ENCODE measurements around the gene PLEK. TPM values are rescaled to one million over a fixed set of nuclear protein-coding genes. Genes with fewer than 3 reads are reported as not detected.

PLEK gene
- total RNA-seq, 1 donor = 0.36 TPM

DNA sequence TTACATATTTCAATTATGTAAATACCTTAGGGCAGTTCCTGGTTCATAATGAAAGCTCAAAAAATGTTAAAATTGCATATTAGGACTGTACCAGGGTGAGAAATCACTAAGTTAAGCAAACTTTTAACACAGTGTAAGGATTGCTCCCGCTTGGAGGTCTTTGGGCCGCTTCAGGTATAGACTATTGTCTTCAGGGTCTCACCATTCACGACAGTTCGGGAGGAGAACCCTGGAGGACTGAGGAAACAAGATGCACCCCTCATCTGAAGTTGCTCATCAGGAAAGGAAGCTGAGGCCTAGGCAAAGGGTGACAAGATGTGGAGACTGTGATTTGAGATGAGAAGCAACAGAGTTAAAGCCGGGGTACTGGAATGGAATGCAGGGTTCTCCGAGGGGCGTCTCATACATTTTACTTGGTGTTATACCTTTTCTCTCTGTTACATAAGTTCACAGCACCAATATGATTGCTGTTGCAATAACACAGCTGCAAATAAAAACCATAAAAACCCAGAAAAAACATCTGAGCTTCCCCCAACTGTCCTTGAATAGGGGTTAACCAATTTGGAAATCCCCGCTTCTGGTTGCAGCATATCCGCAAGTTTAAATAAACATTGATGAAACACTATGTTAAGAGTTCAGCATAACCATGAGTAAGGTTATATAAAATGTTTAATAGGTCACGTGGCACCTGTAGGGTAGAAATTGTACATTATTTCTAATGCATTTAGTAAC lies 61.9 kb downstream of the PLEK start:
- DNase-seq (ENCODE audit: insufficient read length, low spot score, missing footprints) = no peak
- Histone ChIP-seq H3K9me3 (ENCODE audit: low read depth, low read length) (no peaks in the 10 kb centered on the region), H2AFZ (ENCODE audit: low read length) (peak overlapping the region; percentile 20), H3K4me1 (ENCODE audit: insufficient read depth, low read length) (peaks cover 13% of the 10 kb centered on the region), H3K4me3 (ENCODE audit: insufficient read depth, low read length) (no peak overlapping the region), H4K20me1 (ENCODE audit: insufficient read depth, low read length) (no peaks in the 10 kb centered on the region), H3K4me2 (ENCODE audit: insufficient read depth, low read length) (no peak overlapping the region), H3K79me2 (ENCODE audit: insufficient read depth, low read length) (no peaks in the 10 kb centered on the region), H3K36me3 (ENCODE audit: insufficient read depth, low read length) (no peaks in the 10 kb centered on the region), H3K27ac (ENCODE audit: low read depth, low read length) (no peak overlapping the region), H3K27me3 (ENCODE audit: insufficient read depth, low read length) (no peaks in the 10 kb centered on the region)
- no peak for TF ChIP-seq CTCF (IDR thresholded peaks at IDR 0.05; ENCODE audit: extremely low read depth, low read depth, low read length)

GRCh38 chr2:68428126-68428525 lies 63.0 kb downstream of the PLEK start:
- no peak overlapping the region for H3K27ac ChIP-seq (ENCODE audit: low read depth, low read length)
- no peak overlapping the region for H2AFZ ChIP-seq (ENCODE audit: low read length)
- TF ChIP-seq CTCF (IDR thresholded peaks at IDR 0.05; ENCODE audit: extremely low read depth, low read depth, low read length) = no peak

GRCh38 chr2:68428746-68429145 lies 63.7 kb downstream of the PLEK start:
- Histone ChIP-seq H3K79me2 (ENCODE audit: insufficient read depth, low read length) (no peaks in the 10 kb centered on the region), H4K20me1 (ENCODE audit: insufficient read depth, low read length) (no peaks in the 10 kb centered on the region), H3K4me3 (ENCODE audit: insufficient read depth, low read length) (no peak overlapping the region), H3K27me3 (ENCODE audit: insufficient read depth, low read length) (no peaks in the 10 kb centered on the region), H3K27ac (ENCODE audit: low read depth, low read length) (no peak overlapping the region), H3K9me3 (ENCODE audit: low read depth, low read length) (no peaks in the 10 kb centered on the region), H3K36me3 (ENCODE audit: insufficient read depth, low read length) (no peaks in the 10 kb centered on the region), H3K4me1 (ENCODE audit: insufficient read depth, low read length) (peaks cover 13% of the 10 kb centered on the region), H3K4me2 (ENCODE audit: insufficient read depth, low read length) (no peak overlapping the region), H2AFZ (ENCODE audit: low read length) (no peak overlapping the region)
- no peak for TF ChIP-seq CTCF (IDR thresholded peaks at IDR 0.05; ENCODE audit: extremely low read depth, low read depth, low read length)
- DNase-seq (ENCODE audit: insufficient read length, low spot score, missing footprints) = no peak

More at GRCh38 chr2:68428126-68428525, 63.0 kb downstream of the PLEK start:
- Histone ChIP-seq H3K9me3 (ENCODE audit: low read depth, low read length) (no peaks in the 10 kb centered on the region), H3K36me3 (ENCODE audit: insufficient read depth, low read length) (no peaks in the 10 kb centered on the region), H4K20me1 (ENCODE audit: insufficient read depth, low read length) (no peaks in the 10 kb centered on the region), H3K4me2 (ENCODE audit: insufficient read depth, low read length) (no peak overlapping the region), H3K4me1 (ENCODE audit: insufficient read depth, low read length) (peaks cover 13% of the 10 kb centered on the region), H3K79me2 (ENCODE audit: insufficient read depth, low read length) (no peaks in the 10 kb centered on the region), H3K27me3 (ENCODE audit: insufficient read depth, low read length) (no peaks in the 10 kb centered on the region), H3K4me3 (ENCODE audit: insufficient read depth, low read length) (no peak overlapping the region)
- no peak for DNase-seq (ENCODE audit: insufficient read length, low spot score, missing footprints)

DNA sequence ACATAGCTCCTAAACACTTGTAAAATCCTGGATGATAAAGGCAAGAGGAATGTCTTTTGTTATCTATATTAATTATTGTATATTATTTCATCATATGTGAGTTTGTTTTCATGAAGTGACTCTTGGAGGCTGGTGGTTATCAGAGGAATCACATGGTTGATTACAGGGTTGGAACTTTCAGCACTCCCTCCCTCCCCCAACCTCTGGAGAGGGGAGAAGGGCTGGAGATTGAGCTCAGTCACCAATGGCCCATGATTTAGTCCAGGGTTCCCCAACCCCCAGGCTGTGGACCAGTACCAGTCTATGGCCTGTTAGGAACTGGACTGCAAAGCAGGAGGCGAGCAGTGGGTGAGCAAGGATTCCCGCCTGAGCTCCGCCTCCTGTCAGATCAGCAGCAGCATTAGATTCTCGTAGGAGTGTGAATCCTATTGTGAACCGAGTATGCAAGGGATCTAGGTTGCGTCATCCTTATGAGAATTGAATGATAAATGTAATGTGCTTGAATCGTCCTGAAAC lies 64.3 kb downstream of the PLEK start:
- Histone ChIP-seq H3K4me3 (ENCODE audit: insufficient read depth, low read length) (no peak overlapping the region), H3K79me2 (ENCODE audit: insufficient read depth, low read length) (no peaks in the 10 kb centered on the region), H3K4me2 (ENCODE audit: insufficient read depth, low read length) (no peak overlapping the region), H3K27ac (ENCODE audit: low read depth, low read length) (no peak overlapping the region), H3K36me3 (ENCODE audit: insufficient read depth, low read length) (no peaks in the 10 kb centered on the region), H4K20me1 (ENCODE audit: insufficient read depth, low read length) (no peaks in the 10 kb centered on the region), H2AFZ (ENCODE audit: low read length) (no peak overlapping the region), H3K9me3 (ENCODE audit: low read depth, low read length) (no peaks in the 10 kb centered on the region), H3K27me3 (ENCODE audit: insufficient read depth, low read length) (no peaks in the 10 kb centered on the region), H3K4me1 (ENCODE audit: insufficient read depth, low read length) (peaks cover 13% of the 10 kb centered on the region)
- DNase-seq (ENCODE audit: insufficient read length, low spot score, missing footprints) = no peak
- no peak for TF ChIP-seq CTCF (IDR thresholded peaks at IDR 0.05; ENCODE audit: extremely low read depth, low read depth, low read length)
